ENCODE measurements around the gene CDON. TPM values are rescaled to one million over a fixed set of nuclear protein-coding genes. Genes with fewer than 3 reads are reported as not detected.

CDON gene
- total and polyA plus RNA-seq, 8 donors = 0.80 to 10.7 (median 2.9) TPM

DNA sequence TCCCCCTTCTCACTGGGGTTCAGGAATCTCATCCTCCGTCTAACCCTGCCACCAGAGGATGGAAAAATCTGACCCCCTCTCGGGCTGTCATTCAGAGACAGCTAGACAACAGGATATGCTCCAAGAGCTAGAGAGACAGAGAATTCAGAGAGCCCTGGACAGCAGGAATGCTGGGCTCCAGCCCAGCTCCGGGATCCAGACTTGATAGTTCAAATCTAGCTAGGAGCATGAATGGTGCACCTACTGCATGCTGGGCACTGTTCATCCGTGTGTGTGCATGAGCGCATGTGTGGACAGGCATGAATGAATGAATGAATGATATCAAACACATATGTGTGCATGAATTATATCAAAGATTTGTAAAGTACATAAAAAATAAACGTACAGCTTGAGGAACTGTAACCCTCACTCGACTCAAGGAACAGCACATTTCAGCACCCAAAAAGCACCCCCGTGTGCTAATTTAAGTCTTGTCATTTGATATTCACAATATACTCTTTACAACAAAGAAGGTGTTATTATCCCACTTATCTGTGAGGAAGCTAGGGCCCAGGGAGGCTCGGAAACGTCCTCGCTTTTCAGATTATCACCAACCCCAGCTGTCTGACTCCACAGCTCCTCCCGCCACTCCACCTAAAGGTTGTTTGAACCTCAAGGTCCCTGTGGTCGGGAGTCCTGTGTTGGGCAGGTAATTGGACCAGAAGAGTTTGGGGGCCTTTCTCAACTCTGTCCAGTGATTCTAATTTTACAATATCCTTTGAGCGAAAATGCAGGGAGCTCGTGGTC, 117.5 kb downstream of the CDON start:
- TF ChIP-seq, protein P1, sequence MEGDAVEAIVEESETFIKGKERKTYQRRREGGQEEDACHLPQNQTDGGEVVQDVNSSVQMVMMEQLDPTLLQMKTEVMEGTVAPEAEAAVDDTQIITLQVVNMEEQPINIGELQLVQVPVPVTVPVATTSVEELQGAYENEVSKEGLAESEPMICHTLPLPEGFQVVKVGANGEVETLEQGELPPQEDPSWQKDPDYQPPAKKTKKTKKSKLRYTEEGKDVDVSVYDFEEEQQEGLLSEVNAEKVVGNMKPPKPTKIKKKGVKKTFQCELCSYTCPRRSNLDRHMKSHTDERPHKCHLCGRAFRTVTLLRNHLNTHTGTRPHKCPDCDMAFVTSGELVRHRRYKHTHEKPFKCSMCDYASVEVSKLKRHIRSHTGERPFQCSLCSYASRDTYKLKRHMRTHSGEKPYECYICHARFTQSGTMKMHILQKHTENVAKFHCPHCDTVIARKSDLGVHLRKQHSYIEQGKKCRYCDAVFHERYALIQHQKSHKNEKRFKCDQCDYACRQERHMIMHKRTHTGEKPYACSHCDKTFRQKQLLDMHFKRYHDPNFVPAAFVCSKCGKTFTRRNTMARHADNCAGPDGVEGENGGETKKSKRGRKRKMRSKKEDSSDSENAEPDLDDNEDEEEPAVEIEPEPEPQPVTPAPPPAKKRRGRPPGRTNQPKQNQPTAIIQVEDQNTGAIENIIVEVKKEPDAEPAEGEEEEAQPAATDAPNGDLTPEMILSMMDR (IDR thresholded peaks at IDR 0.05) = no peak
- no peaks in the 10 kb centered on the region for H3K4me1 ChIP-seq
- H3K4me3 ChIP-seq = no peak overlapping the region
- intact Hi-C loops (cut with DNase I) = no loop called here
- DNase-seq (no peak), FAIRE-seq (no peak), ATAC-seq (no peak)
- no peaks in the 10 kb centered on the region for H3K9me3 ChIP-seq
- no peaks in the 10 kb centered on the region for H3K27me3 ChIP-seq
- H3K27ac ChIP-seq = no peak overlapping the region
- no peaks in the 10 kb centered on the region for H3K36me3 ChIP-seq
- 54 to 60% methylated on average over 15 of the region's 15 CpGs for WGBS, 2 donors

DNA sequence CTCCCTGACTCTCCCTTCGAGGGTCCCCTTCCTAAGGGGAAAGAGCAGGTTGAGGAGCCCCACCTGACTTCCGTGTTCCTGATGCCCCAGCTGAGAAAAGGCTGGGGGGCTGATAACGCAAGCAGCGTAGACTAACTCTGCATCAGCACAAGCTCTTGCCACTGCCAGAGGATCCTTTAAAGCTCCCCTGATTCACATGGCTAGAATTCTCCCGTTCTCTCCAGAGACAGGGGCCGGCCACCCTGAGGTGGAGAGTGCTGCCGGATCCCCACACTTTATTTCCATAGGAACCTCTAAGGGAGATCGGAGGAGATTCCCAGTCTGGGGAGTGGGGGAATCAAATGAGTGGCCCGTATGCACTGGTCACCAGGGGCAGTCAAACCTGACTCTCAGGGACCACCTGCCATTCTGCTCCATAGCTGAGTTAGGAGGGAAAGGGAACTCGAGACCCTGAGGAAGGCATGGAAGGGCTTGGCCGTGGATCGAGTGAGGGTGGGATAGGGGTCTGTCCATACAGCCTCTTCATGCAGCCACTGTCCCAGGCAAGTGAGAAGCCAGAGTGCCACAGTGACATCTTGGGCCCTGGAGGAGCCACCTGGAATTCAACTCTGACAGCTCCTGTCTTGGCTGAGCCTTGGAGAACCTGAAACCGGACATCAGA, 118.2 kb downstream of the CDON start:
- intact Hi-C loops (cut with DNase I) = no loop called here
- H3K27ac ChIP-seq = no peak overlapping the region
- WGBS, 2 donors = 62 to 68% methylated on average over 13 of the region's 13 CpGs
- H3K27me3 ChIP-seq = no peaks in the 10 kb centered on the region
- H3K9me3 ChIP-seq = no peaks in the 10 kb centered on the region
- TF ChIP-seq, protein P1 (IDR thresholded peaks at IDR 0.05) = no peak
- no peak for DNase-seq
- ATAC-seq = no peak
- no peaks in the 10 kb centered on the region for H3K36me3 ChIP-seq
- no peaks in the 10 kb centered on the region for H3K4me1 ChIP-seq
- no peak for FAIRE-seq
- H3K4me3 ChIP-seq = no peak overlapping the region

DNA sequence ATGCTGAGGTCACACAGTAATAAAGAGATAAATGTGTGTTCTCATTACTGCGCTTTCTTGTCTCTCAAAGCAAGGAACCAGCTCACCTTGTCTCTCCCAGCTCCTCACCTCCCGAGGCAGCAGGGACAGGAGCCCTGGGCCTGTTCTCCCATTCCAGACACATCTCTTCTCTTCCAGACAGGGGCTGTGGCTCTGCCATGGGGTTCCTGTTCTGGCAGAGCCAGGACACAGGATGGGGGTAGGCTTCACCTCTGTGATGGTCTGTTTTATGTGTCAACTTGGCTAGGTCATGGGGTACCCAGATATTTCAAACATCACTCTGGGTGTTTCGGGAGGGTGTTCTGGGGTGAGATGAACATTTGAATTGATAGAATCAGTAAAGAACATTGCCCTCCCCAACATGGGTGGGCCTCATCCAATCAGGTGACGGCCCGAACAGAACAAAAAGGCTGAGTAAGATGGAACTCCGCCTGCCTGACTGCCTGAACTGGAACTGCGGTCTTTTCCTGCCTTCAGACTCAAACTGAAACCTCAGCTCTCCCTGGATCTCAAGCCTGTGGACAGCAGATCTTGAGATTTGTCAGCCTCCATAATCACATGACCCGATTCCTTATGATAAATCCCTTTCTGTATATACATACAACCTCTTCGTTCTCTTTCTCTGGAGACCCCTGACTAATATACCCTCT, 118.9 kb downstream of the CDON start:
- H3K36me3 ChIP-seq = no peaks in the 10 kb centered on the region
- H3K4me1 ChIP-seq = no peaks in the 10 kb centered on the region
- ATAC-seq (no peak), FAIRE-seq (no peak), DNase-seq (no peak)
- TF ChIP-seq, protein P1 (IDR thresholded peaks at IDR 0.05) = no peak
- H3K4me3 ChIP-seq = no peak overlapping the region
- H3K27me3 ChIP-seq = no peaks in the 10 kb centered on the region
- WGBS, 2 donors = 79 to 81% methylated on average over 9 of the region's 9 CpGs
- no peaks in the 10 kb centered on the region for H3K9me3 ChIP-seq
- intact Hi-C loops (cut with DNase I) = no loop called here
- H3K27ac ChIP-seq = no peak overlapping the region

DNA sequence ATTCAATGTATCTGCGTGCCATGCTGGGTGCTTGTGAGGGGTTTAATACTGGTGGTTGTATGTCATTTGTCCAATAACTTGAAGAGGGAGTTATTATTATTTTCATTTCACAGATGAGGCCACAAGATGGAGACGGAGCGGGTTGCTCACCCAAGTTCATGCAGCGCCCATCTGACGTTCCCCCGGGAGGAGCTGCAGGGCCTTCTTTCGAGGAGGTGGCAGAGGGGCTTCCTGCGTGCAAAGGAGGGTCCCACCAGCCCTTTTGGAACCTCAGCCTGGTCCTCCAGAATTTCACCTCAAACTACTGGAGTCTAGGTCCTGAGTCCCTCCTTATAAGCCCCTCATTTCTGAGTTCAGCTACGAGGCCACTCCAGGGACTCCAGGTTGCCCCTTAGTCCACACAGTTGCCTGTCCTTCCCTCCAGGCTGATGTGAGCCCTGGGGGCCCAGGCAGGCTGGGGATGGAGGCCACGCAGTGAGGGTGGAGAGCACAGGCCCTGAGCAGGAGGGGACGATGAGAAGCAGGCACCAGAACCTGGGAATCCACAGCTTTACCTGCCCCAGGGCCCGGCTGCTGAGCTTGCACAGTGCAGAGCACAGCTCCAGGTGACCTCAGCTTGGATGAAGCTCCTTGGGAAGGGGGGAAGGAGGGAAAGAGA, 119.8 kb downstream of the CDON start:
- H3K4me3 ChIP-seq = no peak overlapping the region
- H3K9me3 ChIP-seq = no peaks in the 10 kb centered on the region
- intact Hi-C loops (cut with DNase I) = no loop called here
- ATAC-seq (no peak), FAIRE-seq (no peak), DNase-seq (no peak)
- TF ChIP-seq, protein P1 (IDR thresholded peaks at IDR 0.05) = no peak
- H3K27ac ChIP-seq = no peak overlapping the region
- no peaks in the 10 kb centered on the region for H3K36me3 ChIP-seq
- H3K4me1 ChIP-seq = no peaks in the 10 kb centered on the region
- no peaks in the 10 kb centered on the region for H3K27me3 ChIP-seq
- WGBS, 2 donors = 76 to 83% methylated on average over 12 of the region's 12 CpGs
